Activated naive CD4-positive, alpha-beta T cell treated with anti-CD3 and anti-CD28 coated beads, Interleukin-2, amount 50 U/mL, for 24 hours (primary cell): ENCODE measurements around the gene ZKSCAN1.
"Not testable (repeated sequence)": the region's sequence is repeated elsewhere in the genome, so short reads cannot be mapped to it uniquely, and the experiment has no call there.

Source experiments
- H3K27ac Mint-ChIP-seq: one replicate; pipeline ENCODE4 v1.8.0; 2021; ENCODE audit warnings: mild to moderate bottlenecking, mixed read lengths
- H3K27me3 Mint-ChIP-seq: one replicate; pipeline ENCODE4 v1.8.0; 2021; ENCODE audit warnings: mixed read lengths
- H3K36me3 Mint-ChIP-seq: one replicate; pipeline ENCODE4 v1.8.0; 2021; ENCODE audit warnings: mixed read lengths
- H3K4me1 Mint-ChIP-seq: one replicate; pipeline ENCODE4 v1.8.0; 2021; ENCODE audit warnings: mixed read lengths
- H3K4me3 Mint-ChIP-seq: one replicate; pipeline ENCODE4 v1.8.0; 2021; ENCODE audit warnings: mild to moderate bottlenecking, mixed read lengths
- H3K9me3 Mint-ChIP-seq: one replicate; pipeline ENCODE4 v1.8.0; 2021; ENCODE audit warnings: mixed read lengths

ZKSCAN1 gene

GRCh38 chr7:100015232-100016214 lies at the start of gene ZKSCAN1:
Gene ZKSCAN1 (plus strand): TSS chr7:100015596. CDS start chr7:100023507, 7,911 bp downstream.
- H3K36me3 Mint-ChIP-seq: peaks cover 8% of the 10 kb centered on the region
- H3K4me3 Mint-ChIP-seq: peak within 1 kb of the TSS; percentile 91
- peaks cover 2% of the 10 kb centered on the region for H3K27me3 Mint-ChIP-seq
- no peaks in the 10 kb centered on the region for H3K9me3 Mint-ChIP-seq
- peak within 1 kb of the TSS; percentile 90 for H3K27ac Mint-ChIP-seq
- peaks cover 59% of the 10 kb centered on the region for H3K4me1 Mint-ChIP-seq

- Mint-ChIP-seq H3K27ac (no peak overlapping the region), H3K36me3 (no peaks in the 10 kb centered on the region), H3K4me3 (no peak overlapping the region), H3K9me3 (no peaks in the 10 kb centered on the region), H3K27me3 (peaks cover 21% of the 10 kb centered on the region), H3K4me1 (no peaks in the 10 kb centered on the region)
Measured at GRCh38 chr7:99969298-99969697, 46.1 kb upstream of the ZKSCAN1 start.

- H3K36me3 Mint-ChIP-seq, H3K27ac Mint-ChIP-seq, H3K9me3 Mint-ChIP-seq, H3K4me1 Mint-ChIP-seq, H3K4me3 Mint-ChIP-seq: not testable (repeated sequence)
- H3K27me3 Mint-ChIP-seq: peaks cover 16% of the 10 kb centered on the region
Measured at GRCh38 chr7:99969813-99970212, 45.6 kb upstream of the ZKSCAN1 start.

GRCh38 chr7:99971242-99971641 lies 44.2 kb upstream of the ZKSCAN1 start:
- Mint-ChIP-seq H3K36me3 (no peaks in the 10 kb centered on the region), H3K9me3 (no peaks in the 10 kb centered on the region), H3K27ac (no peak overlapping the region), H3K4me1 (no peaks in the 10 kb centered on the region), H3K27me3 (peaks cover 8% of the 10 kb centered on the region), H3K4me3 (no peak overlapping the region)

GRCh38 chr7:99973817-99974216 lies 41.6 kb upstream of the ZKSCAN1 start:
- H3K9me3 Mint-ChIP-seq, H3K27me3 Mint-ChIP-seq, H3K36me3 Mint-ChIP-seq, H3K4me3 Mint-ChIP-seq, H3K27ac Mint-ChIP-seq, H3K4me1 Mint-ChIP-seq: not testable (repeated sequence)

GRCh38 chr7:99974681-99975080 lies 40.7 kb upstream of the ZKSCAN1 start:
- no peaks in the 10 kb centered on the region for H3K36me3 Mint-ChIP-seq
- no peak overlapping the region for H3K27ac Mint-ChIP-seq
- peaks cover 2% of the 10 kb centered on the region for H3K4me1 Mint-ChIP-seq
- no peak overlapping the region for H3K4me3 Mint-ChIP-seq
- H3K9me3 Mint-ChIP-seq: no peaks in the 10 kb centered on the region
- H3K27me3 Mint-ChIP-seq: peaks cover 2% of the 10 kb centered on the region

- Mint-ChIP-seq H3K9me3 (no peaks in the 10 kb centered on the region), H3K27me3 (peaks cover 2% of the 10 kb centered on the region), H3K4me1 (peaks cover 12% of the 10 kb centered on the region), H3K4me3 (no peak within 1 kb of the TSS), H3K36me3 (no peaks in the 10 kb centered on the region), H3K27ac (no peak within 1 kb of the TSS)
Measured at GRCh38 chr7:99975782-99976521, 39.4 kb upstream of the ZKSCAN1 start, which contains the start of gene AZGP1. Gene AZGP1 (minus strand): TSS chr7:99976031. CDS start chr7:99976020, 11 bp downstream.

GRCh38 chr7:99976626-99977025 lies 38.8 kb upstream of the ZKSCAN1 start:
- no peaks in the 10 kb centered on the region for H3K36me3 Mint-ChIP-seq
- peaks cover 2% of the 10 kb centered on the region for H3K27me3 Mint-ChIP-seq
- peaks cover 12% of the 10 kb centered on the region for H3K4me1 Mint-ChIP-seq
- H3K4me3 Mint-ChIP-seq: no peak overlapping the region
- H3K9me3 Mint-ChIP-seq: no peaks in the 10 kb centered on the region
- H3K27ac Mint-ChIP-seq: no peak overlapping the region

- not testable (repeated sequence) for H3K4me3 Mint-ChIP-seq
Measured at GRCh38 chr7:99979814-99980225, 35.6 kb upstream of the ZKSCAN1 start.

GRCh38 chr7:99980448-99980872 lies 34.9 kb upstream of the ZKSCAN1 start:
- not testable (repeated sequence) for H3K27ac Mint-ChIP-seq, H3K9me3 Mint-ChIP-seq, H3K4me3 Mint-ChIP-seq, H3K36me3 Mint-ChIP-seq, H3K27me3 Mint-ChIP-seq
- H3K4me1 Mint-ChIP-seq: peaks cover 12% of the 10 kb centered on the region

More at GRCh38 chr7:99979814-99980225, 35.6 kb upstream of the ZKSCAN1 start:
- not testable (repeated sequence) for H3K36me3 Mint-ChIP-seq, H3K27ac Mint-ChIP-seq, H3K9me3 Mint-ChIP-seq, H3K27me3 Mint-ChIP-seq
- peaks cover 12% of the 10 kb centered on the region for H3K4me1 Mint-ChIP-seq

GRCh38 chr7:99981066-99981465 lies 34.3 kb upstream of the ZKSCAN1 start:
- Mint-ChIP-seq H3K4me1 (peaks cover 12% of the 10 kb centered on the region), H3K27ac (peak overlapping the region; percentile 67)
- H3K4me3 Mint-ChIP-seq, H3K36me3 Mint-ChIP-seq, H3K27me3 Mint-ChIP-seq, H3K9me3 Mint-ChIP-seq: not testable (repeated sequence)

- H3K27me3 Mint-ChIP-seq: no peaks in the 10 kb centered on the region
- H3K4me3 Mint-ChIP-seq: no peak overlapping the region
- no peaks in the 10 kb centered on the region for H3K9me3 Mint-ChIP-seq
- H3K4me1 Mint-ChIP-seq: peaks cover 11% of the 10 kb centered on the region
- H3K27ac Mint-ChIP-seq: no peak overlapping the region
- no peaks in the 10 kb centered on the region for H3K36me3 Mint-ChIP-seq
Measured at GRCh38 chr7:99984593-99984992, 30.8 kb upstream of the ZKSCAN1 start.

- H3K36me3 Mint-ChIP-seq, H3K27me3 Mint-ChIP-seq: not testable (repeated sequence)
Measured at GRCh38 chr7:99987306-99987705, 28.1 kb upstream of the ZKSCAN1 start.

GRCh38 chr7:99987846-99988245 lies 27.6 kb upstream of the ZKSCAN1 start:
- no peaks in the 10 kb centered on the region for H3K27me3 Mint-ChIP-seq
- H3K9me3 Mint-ChIP-seq: no peaks in the 10 kb centered on the region

More at GRCh38 chr7:99987306-99987705, 28.1 kb upstream of the ZKSCAN1 start:
- H3K4me3 Mint-ChIP-seq, H3K9me3 Mint-ChIP-seq, H3K27ac Mint-ChIP-seq, H3K4me1 Mint-ChIP-seq: not testable (repeated sequence)

GRCh38 chr7:99990460-99990852 lies 24.9 kb upstream of the ZKSCAN1 start:
- peaks cover 3% of the 10 kb centered on the region for H3K4me1 Mint-ChIP-seq
- no peaks in the 10 kb centered on the region for H3K36me3 Mint-ChIP-seq
- no peaks in the 10 kb centered on the region for H3K9me3 Mint-ChIP-seq
- no peak overlapping the region for H3K27ac Mint-ChIP-seq
- H3K4me3 Mint-ChIP-seq: no peak overlapping the region
- H3K27me3 Mint-ChIP-seq: no peaks in the 10 kb centered on the region

More at GRCh38 chr7:99987846-99988245, 27.6 kb upstream of the ZKSCAN1 start:
- no peak overlapping the region for H3K27ac Mint-ChIP-seq
- H3K36me3 Mint-ChIP-seq: no peaks in the 10 kb centered on the region
- H3K4me1 Mint-ChIP-seq: peaks cover 3% of the 10 kb centered on the region
- no peak overlapping the region for H3K4me3 Mint-ChIP-seq

- not testable (repeated sequence) for H3K9me3 Mint-ChIP-seq, H3K4me1 Mint-ChIP-seq, H3K4me3 Mint-ChIP-seq, H3K36me3 Mint-ChIP-seq, H3K27ac Mint-ChIP-seq, H3K27me3 Mint-ChIP-seq
Measured at GRCh38 chr7:99991543-99991942, 23.9 kb upstream of the ZKSCAN1 start.
